GM19395 (cell line): ENCODE data around the gene CD244.

Experiments
- ATAC-seq: cut with Tn5 transposase; IDR thresholded peaks from one replicate; pipeline ENCODE4 v1.9.1; 2021; ENCODE audit warnings: mild to moderate bottlenecking, moderate library complexity; ENCODE audit not compliant: unreplicated experiment

The CD244 gene

DNA sequence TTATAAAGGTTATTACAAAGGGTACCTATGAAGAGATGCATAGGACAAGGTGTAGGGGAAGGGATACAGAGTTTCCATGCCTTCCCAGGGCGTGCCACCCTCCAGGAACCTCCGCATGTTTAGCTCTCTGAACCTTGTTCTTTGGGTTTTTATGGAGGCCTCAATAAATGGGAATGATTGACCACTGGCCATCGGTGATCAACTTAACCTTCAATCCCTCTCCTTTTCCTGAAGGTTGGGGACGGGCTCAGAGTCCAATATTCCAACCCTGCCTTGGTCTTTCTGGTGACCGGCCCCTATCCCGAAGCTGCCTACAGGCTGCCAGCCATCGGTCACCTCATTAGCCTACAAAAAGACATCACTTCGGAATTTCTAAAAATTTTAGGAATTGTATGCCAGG lies 11.7 kb downstream of the CD244 start:
- no peak for ATAC-seq

DNA sequence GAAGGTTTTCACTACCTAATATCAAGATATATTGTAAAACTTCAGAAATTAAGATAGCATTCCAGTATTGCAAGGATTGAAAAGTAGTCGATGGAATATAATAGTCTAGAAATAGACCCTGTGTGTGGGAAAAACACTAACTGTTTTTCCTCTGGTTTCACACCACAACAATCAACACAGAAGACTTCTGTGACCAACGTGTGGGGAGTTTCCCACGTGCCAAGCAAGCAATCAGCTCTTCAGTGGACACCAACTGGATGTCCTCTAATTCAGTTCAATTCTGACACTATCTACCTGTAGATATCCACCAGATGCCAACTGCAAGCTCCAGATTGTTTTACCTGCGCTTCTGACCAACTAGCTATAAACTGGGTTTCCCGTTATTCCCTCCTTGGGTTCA lies 12.1 kb downstream of the CD244 start:
- ATAC-seq: no peak

DNA sequence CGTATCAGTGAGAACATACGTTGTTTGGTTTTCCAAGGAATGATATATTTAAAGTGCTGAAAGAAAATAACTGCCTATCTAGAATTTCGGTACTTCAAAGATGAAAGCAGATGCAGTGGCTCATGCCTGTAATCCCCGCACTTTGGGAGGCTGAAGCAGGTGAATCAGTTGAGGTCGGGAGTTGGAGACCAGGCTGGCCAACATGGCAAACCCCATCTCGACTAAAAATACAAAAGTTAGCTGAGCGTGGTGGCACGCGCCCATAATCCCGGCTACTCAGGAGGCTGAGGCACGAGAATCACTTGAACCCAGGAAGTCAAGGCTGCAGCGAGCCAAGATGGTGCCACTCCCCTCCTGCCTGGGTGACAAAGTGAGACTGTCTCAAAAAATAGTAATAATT lies 16.4 kb downstream of the CD244 start:
- no peak for ATAC-seq

DNA sequence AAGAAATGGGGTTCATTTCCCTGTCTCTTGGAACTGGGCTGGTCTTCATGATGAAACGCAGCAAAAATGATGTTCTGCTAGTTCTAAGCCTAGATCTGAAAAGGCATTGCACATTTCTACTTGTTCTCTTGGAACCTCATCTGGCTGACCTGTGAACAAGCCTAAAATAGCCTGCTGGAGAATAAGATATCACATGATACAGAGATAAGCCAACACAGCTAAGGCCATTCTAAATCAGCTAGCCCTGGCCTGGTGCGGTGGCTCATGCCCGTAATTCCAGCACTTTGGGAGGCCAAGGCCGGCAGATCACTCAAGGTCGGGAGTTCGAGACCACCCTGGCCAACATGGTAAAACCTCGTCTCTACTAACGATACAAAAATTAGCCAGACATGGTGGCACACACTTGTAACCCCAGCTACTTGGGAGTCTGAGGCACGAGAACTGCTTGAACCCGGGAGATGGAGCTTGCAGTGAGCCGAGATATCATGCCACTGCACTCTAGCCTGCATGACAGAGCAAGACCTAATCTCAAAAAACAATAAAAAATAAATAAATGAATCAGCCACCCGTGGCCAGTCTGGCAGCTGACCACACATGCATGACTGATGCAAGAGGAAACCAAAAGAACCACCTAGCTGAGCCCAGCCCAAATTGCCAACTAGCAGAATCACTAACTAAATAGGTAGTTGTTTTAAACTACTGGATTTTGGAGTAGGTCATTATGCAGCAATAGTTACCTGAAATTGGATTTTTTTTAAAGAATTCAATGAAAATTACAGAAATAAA lies 18.0 kb downstream of the CD244 start:
- ATAC-seq: no peak

DNA sequence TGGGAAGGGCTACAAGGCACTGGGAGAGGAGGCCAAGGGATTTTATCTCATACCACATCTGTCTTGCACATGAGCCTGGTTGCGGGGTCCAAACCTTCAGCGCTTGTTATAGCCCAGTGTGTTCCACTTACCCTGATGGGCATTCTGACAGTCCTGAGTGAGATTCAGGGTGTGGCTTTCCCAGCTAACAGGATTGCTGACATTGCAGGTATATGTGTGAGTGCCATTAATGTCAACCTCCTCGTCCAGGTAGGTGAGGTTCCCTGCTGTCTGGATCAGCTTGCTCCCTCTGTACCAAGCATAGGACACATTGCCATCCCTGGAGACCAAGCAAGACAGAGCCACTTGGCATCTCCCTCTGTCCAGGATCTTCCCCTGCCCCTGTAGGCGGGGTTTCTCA lies 21.6 kb downstream of the CD244 start:
- no peak for ATAC-seq

DNA sequence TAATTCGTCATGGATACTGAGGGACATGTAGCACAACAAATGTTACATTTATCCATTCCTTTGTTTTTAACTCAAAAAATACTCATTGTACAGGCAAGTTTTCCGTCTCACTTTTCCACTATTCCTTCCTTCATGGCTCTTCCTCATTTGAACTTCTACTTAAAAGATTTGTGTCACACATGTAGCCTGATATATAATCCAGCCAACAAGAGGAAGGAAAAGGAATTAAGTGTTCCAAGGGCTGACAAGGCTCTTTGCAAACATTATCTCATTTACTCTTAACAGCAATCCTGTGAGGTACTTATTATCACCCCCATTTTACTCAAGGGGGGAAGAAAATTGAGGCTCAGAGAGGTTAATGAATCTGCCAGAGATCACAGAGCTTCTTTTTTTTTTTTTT lies 22.9 kb downstream of the CD244 start:
- ATAC-seq: no peak

DNA sequence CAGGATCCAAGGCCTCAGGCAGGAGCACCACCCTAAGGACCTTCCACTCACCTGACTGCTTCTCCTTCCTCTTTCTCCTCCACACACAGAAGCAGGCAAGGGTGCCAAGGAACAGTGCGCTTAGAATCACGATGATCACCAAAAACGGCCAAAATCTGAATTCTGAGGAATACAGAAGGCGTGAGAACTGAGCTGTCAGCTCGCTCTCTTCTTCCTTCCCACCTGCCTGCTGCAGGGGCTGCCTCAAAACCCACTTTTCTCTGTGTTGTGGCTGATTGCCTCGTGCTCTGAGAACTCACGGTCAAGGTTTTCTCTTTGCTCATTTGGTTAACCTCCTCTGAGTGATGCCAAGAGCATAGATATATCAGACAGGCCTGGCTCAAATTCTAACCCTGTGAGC lies 23.8 kb downstream of the CD244 start:
- ATAC-seq: no peak

DNA sequence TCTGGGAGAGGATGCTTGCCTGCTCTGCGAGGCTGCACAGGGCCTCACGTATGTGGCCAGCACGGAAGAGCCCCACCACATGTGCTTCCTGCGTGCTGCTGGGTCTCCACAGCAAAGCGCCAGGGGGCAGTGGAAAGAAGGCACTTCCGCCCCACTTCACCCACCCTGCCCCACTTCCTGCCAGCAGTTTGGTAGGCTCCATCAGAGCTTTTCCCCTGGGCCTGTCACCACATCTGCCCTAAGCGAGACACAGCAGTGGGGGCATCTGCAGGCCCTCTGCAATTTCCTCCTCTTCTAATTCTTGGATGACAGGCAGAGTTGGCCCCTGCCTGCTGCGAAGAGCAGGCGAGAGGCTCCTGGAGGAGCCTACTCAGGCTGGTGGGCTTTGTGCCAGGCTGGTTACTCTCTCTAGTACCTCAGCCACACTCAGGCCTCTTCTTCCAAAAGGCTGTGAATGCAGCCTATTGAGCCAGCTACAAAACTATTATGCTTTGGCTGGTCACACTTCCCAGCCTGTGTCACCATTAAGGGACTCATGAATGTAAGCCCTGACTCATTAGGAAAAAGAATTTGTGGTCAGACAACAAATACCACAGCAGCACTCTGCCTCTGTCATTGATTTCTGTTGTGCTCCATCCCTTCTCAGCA lies 25.0 kb downstream of the CD244 start:
- ATAC-seq: peak; percentile 82

DNA sequence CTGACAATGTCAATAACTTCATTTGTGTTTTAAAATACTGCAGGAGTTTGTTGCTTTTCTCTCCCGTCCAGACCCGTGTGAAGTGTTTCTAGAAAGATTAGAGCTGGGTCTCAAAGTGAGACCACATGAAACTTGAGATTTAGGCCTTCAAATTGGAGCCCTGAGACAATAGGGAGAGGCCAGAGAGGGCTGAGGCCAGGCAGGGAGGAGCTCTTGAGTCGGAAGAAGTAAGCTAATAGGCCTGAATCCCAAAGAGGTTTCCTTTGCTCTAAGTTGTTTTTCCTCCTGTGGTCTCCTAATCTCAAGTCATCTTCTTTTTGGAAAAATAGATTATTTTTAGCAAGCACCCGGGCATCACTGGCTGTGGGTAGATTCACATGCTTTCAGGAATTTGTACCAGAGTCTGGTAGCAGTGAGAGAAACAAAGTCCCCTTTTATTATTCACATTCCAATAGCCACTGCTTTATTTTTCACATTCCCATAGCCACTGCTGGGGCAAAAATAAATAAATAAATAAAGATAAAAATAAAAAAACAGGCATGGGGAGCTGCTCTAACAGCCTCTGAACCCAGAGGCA lies 25.6 kb downstream of the CD244 start:
- ATAC-seq: no peak

DNA sequence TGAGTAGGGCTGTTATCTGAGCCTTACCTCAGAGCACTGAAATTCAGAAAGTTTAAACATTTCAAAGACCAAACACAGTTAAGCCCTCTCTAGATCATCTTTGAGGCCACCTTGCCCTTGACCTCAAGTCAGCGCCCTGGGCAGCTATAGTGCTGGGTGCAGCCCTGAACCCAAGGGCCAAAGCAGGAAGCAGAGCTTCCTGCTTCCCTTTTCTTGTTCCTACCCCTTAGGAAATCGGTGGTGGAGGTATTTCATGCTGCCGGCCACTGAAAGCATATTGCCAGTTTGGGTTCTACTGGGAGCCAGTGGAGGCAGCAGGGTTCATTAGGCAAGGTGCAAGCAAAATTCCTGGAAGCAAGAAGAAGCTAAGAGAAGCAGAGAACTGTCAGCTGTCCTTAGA lies 26.1 kb downstream of the CD244 start:
- ATAC-seq: no peak

DNA sequence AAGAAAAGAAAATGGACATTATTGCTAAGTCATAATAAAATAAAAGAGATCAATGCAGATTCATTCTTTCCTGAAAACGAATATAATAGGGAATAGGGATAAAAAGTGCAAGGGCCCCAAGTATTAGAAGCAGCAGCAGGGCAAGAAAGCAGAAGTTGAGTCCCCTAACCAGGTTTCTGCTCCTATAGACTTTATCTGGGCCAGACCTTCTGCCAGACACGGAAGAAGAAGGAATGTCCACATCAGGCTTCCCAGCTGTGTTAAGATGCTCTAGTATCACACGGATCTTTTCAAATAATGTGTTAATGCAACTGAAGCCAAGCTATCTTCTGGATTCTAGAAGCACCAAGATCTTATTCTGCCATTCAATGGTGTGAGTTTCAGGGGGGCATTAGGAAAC lies 26.9 kb downstream of the CD244 start:
- no peak for ATAC-seq

DNA sequence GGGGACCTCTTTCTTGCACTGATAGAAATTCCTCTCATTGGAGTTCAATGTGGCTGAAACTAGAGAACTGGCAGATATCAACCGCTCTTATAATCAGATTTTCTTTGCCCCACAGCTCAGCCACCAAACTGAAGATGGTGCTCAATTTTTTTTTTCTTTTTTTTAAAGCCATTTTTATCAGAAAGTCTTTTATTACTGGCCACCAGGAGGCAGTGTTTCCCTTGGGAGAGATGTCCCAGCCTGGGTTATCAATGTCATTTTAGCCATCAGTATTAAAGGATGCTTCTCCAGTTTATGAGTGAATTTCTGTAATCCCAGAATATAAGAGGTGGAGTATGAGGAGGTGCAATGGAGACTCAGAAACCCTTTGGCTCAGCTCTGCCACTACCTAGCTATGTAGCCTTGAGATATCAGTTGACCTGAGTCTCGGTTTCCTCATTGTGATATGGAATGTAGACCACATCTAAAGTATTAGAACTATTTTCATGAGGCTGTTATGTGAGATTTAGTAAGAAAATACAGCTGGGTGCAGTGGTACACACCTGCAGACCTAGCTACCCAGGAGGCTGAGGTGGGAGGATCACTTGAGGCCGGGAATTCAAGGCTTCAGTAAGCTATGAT lies 27.6 kb downstream of the CD244 start:
- ATAC-seq: no peak

DNA sequence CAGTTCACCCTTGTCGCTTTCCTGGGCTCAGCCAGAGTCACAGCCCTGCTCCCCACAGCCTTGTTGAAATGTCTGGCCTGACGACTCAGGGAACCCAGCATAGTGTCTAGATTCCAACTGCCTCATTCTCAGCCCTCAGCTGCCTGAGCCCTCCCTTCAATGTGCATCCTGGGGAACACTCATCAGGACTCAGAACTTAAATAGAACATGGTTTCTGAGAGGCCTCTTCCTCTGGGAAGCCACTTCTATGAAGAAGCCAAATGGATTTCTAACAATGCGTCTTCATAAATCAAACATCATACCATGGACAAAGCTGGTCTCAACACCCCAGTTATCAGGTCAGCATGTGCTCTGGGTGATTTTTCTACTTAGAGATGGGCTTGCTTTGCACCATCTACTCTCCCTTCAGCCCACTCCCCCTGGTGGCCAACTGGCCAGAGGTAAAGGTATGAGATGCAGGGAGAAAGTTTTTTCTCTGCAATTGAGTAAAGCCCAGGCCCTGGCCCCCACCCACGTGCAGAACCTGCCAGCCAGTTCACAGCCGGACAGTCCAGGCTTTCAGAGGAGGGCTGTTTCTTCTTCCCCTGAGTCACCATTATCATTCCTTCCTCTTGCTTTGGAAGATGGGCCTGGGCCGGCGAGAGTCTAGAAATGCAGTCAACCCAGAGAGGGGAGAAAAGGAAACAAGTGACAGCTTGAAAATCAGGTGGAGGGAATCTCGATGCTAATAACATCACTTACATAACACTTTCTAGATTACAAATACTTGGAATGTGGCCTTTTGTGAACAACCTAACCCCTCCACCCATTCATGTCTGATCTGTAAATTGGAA lies 32.1 kb downstream of the CD244 start:
- no peak for ATAC-seq

DNA sequence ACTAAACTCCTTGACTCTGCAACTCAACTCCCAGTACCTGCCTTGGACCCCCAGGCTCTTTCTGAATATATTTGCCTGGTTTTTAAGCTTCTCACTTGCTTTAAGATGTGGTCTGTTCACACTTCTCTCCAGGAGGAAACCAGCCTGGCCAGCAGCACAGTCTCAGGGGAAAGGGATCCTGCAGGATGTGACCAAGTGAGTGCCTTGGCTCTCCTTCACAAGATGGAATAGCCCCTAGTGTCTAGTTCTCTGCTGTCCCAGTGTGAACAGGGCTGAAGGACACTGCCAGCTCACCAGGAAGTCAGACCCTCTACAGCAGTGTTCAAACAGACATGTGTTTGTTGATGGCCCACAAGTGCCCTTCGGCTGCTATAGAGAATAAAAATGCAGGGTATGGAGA lies 32.9 kb downstream of the CD244 start:
- no peak for ATAC-seq

DNA sequence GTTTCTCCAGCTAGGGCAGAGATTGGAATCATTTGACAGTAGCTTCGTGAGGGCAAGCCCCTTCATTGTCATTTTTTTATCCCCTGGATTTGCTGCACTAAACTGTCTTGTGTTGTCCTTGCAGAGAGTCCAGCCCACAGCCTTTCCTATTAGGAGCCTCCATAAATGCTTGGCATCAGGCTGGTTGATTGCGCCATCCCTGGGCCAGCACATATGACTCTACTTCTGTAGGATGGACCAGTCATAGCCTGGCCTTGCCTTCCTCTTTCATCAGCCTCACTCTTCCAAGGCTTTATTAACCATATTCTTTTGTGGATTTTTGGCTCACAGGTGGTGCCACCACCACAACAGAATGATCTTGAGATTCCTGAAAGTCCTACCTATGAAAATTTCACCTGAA lies 35.3 kb downstream of the CD244 start:
- ATAC-seq: no peak

DNA sequence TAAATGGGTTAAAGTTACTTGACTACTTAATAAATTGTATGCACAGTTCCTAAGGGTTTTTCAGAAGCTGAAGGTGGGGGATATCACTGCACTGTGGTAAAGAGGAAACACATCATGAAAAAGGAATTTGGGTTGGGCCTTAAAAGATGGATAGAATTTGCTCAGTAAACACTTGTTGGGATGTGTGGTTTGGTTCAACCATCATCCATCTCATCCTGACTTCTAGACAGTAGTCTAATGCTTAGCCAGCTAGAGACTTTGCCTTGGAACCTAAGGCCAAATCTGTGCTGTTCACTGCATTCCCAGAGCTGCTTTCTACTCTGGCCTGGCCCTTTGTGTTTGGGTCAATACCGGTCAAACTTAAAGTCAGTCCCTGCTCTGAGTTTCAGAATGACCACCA lies 36.1 kb downstream of the CD244 start:
- ATAC-seq: no peak

DNA sequence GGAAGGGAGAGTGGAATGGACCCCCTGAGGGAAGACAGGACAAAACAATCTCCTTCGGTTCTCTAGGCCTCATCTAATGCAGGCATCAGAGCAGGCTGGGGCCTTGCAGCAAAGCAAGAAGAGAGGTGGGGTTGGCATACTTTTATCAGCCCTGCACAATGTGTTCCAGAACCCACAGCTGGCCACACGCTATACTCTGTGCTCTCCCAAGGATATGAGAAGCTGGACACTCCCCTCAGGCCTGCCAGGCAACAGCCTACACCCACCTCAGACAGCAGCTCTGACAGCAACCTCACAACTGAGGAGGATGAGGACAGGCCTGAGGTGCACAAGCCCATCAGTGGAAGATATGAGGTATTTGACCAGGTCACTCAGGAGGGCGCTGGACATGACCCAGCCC lies 39.4 kb downstream of the CD244 start:
- no peak for ATAC-seq

DNA sequence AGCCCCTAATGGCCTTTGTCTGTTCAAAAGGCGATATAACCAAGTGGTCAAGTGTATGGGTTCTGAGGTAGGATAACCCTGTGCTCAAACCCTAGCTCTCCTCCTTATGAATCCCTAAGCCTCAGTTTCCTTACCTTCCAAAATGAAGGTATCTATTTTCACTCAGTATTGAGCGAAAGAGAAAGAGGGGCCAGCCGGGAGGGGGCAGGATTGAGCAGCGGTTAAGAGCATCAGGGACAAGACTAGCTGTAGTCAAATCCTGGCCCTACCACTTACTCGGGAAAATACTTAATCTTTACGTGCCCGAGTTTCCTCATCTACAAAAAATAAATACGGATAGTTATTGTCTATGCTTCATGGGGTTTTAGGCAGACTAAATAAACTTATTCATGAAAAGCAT lies 41.1 kb downstream of the CD244 start:
- ATAC-seq: no peak

DNA sequence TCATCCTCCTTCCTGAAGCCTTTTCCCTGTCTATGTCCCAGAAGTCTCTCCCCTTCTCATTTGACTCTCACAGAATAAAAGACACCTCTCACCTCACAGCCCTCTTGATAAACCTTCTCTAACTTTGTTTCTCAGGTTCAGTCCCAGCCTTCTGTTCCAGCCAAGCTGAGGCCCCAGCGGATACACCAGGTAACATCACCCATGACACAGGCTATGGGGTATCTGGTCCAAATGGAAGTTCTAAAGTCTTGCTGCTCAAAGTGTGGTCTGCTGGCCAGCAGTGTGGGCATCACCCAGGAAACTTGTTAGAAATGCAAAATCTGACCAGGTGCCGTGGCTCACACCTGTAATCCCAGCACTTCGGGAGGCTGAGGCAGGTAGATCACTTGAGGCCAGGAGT lies 43.5 kb downstream of the CD244 start:
- ATAC-seq: no peak

DNA sequence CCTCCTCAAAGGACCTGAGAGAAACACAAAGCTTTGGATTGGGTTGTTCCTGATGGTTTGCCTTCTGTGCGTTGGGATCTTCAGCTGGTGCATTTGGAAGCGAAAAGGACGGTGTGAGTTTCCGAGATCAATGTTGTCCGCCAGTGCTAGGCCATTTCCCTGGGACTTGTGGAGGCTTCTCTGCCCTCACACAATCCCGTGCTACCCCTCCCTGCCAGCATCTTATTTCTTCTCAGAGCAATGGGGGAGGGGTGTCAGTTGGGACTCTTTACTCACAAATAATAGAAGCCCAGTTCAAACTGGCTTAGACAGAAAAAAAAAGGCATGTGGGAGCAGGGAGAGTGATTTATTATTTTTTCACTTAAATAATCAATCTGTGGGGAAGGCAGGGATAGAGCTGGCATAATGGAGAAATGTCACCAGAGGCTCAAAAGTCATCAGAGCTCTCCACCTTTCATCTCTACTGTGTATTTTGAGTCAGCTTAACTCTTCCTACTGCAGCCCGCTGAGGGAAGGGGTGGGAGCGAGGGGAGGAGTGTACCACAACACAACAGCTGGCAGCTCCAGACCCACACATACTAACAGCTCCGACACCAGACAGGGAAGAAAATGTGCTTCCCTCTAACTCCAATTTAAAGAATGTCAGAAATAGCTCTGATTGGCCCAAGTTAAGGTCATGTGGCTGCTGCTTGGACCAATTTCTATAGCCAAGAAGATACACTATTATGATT lies 44.3 kb downstream of the CD244 start:
- no peak for ATAC-seq
